ENCODE data around the gene TBC1D10A.

The TBC1D10A gene

DNA sequence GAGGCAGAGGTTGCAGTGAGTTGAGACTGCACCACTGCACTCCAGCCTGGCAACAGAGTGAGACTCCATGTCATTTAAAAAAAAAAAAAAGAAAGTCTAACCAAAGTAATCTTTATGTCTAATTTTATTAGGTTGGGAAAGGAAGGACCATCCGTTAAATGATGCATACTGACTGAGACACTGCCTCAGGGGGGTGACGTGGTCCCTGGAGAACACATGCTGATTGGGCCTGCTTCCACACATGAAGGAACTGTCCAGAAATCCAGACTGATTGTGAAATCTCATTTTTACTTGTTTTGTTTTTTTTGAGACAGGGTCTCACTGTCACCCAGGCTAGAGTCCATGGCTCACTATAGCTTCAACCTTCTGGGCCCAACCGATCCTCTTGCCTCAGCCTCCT lies 24.5 kb upstream of the TBC1D10A start:
- Histone ChIP-seq H3K27me3 (ENCODE audit: insufficient read depth, low read depth) (no peaks in the 10 kb centered on the region), H4K20me1 (ENCODE audit: insufficient read depth) (no peaks in the 10 kb centered on the region), H3K79me2 (ENCODE audit: insufficient read depth, low read depth) (peaks cover 56% of the 10 kb centered on the region), H3K4me2 (no peak overlapping the region), H3K9ac (no peak overlapping the region), H3K36me3 (ENCODE audit: insufficient read depth) (no peaks in the 10 kb centered on the region), H3K4me1 (ENCODE audit: low read depth, poor library complexity, severe bottlenecking) (peaks cover 24% of the 10 kb centered on the region), H3K27ac (no peak overlapping the region), H3K4me3 (IDR thresholded peaks at IDR 0.05; ENCODE audit: insufficient read depth, low read depth, low read length) (no peak overlapping the region), H2AFZ (ENCODE audit: low read depth) (no peak overlapping the region)
- TF ChIP-seq, protein P1, sequence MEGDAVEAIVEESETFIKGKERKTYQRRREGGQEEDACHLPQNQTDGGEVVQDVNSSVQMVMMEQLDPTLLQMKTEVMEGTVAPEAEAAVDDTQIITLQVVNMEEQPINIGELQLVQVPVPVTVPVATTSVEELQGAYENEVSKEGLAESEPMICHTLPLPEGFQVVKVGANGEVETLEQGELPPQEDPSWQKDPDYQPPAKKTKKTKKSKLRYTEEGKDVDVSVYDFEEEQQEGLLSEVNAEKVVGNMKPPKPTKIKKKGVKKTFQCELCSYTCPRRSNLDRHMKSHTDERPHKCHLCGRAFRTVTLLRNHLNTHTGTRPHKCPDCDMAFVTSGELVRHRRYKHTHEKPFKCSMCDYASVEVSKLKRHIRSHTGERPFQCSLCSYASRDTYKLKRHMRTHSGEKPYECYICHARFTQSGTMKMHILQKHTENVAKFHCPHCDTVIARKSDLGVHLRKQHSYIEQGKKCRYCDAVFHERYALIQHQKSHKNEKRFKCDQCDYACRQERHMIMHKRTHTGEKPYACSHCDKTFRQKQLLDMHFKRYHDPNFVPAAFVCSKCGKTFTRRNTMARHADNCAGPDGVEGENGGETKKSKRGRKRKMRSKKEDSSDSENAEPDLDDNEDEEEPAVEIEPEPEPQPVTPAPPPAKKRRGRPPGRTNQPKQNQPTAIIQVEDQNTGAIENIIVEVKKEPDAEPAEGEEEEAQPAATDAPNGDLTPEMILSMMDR (conservative IDR thresholded peaks at IDR 0.05; ENCODE audit: low read depth, low read length) = no peak

DNA sequence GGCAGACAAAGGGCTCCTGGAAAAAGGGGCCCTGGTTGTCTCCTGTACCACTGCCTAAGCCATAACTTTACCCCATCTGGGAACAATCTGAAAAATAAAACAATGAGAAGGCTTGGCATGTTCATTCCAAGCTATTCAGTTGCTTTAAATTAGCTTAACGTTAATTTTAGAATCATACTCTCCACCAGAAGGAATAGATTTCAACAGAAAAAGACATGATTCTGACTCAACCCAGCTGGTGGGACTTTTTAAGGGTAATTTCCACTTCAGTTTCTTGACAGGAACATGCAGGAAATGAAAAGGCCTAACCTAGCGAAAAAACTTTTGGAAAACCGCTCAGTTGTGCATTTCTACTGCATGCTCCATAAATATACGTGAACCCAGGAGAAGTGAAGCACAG lies 22.1 kb upstream of the TBC1D10A start:
- H3K4me2 ChIP-seq = no peak overlapping the region
- H3K9ac ChIP-seq = no peak overlapping the region
- peaks cover 8% of the 10 kb centered on the region; the same call in 1 of the 2 replicates for H3K36me3 ChIP-seq (ENCODE audit: insufficient read depth)
- H4K20me1 ChIP-seq (ENCODE audit: insufficient read depth) = no peaks in the 10 kb centered on the region
- TF ChIP-seq, protein P1 (conservative IDR thresholded peaks at IDR 0.05; ENCODE audit: low read depth, low read length) = no peak
- no peak overlapping the region for H3K4me3 ChIP-seq (IDR thresholded peaks at IDR 0.05; ENCODE audit: insufficient read depth, low read depth, low read length)
- peaks cover 8% of the 10 kb centered on the region for H3K4me1 ChIP-seq (ENCODE audit: low read depth, poor library complexity, severe bottlenecking)
- no peaks in the 10 kb centered on the region for H3K27me3 ChIP-seq (ENCODE audit: insufficient read depth, low read depth)
- no peak overlapping the region for H2AFZ ChIP-seq (ENCODE audit: low read depth)
- no peak overlapping the region for H3K27ac ChIP-seq
- H3K79me2 ChIP-seq (ENCODE audit: insufficient read depth, low read depth) = peaks cover 32% of the 10 kb centered on the region

DNA sequence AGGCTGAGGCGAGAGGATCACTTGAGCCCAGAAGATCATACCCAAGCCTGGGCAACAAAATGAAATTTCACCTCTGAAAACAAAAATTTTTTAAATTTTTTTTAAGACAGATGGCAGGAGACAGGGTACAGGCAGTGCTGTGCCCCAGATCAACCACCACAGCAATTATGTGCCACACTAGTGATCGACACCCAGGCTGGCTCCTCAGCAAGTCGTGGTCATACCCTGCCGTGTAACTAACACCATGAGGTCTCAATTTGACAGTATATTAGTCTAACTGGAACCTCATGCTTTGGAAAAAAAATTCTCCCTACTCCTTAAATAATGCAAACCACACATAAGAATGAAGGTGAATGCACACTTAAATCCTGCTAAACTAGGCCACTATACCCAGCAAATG lies 21.7 kb upstream of the TBC1D10A start:
- no peak overlapping the region for H3K4me3 ChIP-seq (IDR thresholded peaks at IDR 0.05; ENCODE audit: insufficient read depth, low read depth, low read length)
- H3K27me3 ChIP-seq (ENCODE audit: insufficient read depth, low read depth) = no peaks in the 10 kb centered on the region
- H3K4me1 ChIP-seq (ENCODE audit: low read depth, poor library complexity, severe bottlenecking) = peaks cover 8% of the 10 kb centered on the region
- H3K4me2 ChIP-seq = no peak overlapping the region
- H3K36me3 ChIP-seq (ENCODE audit: insufficient read depth) = peaks cover 8% of the 10 kb centered on the region; the same call in 1 of the 2 replicates
- H4K20me1 ChIP-seq (ENCODE audit: insufficient read depth) = no peaks in the 10 kb centered on the region
- no peak overlapping the region for H3K27ac ChIP-seq
- H3K79me2 ChIP-seq (ENCODE audit: insufficient read depth, low read depth) = peaks cover 27% of the 10 kb centered on the region
- H3K9ac ChIP-seq = no peak overlapping the region
- TF ChIP-seq, protein P1 (conservative IDR thresholded peaks at IDR 0.05; ENCODE audit: low read depth, low read length) = no peak
- H2AFZ ChIP-seq (ENCODE audit: low read depth) = no peak overlapping the region

DNA sequence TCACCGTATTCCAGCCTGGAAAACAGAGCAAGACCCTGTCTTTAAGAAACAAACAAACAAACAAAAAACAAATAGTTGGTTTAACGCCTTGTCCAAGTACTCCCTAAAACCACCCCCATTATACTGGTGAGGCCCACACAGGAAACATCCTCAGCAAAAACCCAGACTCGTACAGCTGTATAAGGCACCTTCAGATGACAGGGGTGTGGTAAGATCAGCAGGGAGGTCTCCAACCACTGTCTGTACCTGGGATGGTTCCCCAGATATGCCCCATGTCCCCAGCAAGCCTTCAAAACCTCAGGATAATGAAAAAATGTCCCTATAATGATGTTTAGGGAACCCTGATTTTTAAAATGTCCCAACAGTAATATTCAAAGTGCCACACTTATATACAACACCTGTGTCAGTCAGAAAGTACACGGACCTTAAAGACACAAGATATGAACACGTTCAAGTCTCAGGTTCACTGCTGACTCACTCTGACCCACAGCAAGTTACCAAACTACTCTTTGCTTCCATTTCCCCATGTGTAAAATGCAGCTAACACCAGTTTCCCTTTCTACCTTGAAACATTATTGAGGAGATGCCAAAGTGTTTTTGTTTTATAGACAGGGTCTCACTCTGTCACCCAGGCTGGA lies 20.6 kb upstream of the TBC1D10A start:
- Histone ChIP-seq H3K27ac (no peak overlapping the region), H2AFZ (ENCODE audit: low read depth) (no peak overlapping the region), H3K79me2 (ENCODE audit: insufficient read depth, low read depth) (peaks cover 24% of the 10 kb centered on the region), H3K9ac (no peak overlapping the region), H3K4me2 (no peak overlapping the region), H3K4me1 (ENCODE audit: low read depth, poor library complexity, severe bottlenecking) (peaks cover 5% of the 10 kb centered on the region), H4K20me1 (ENCODE audit: insufficient read depth) (no peaks in the 10 kb centered on the region), H3K27me3 (ENCODE audit: insufficient read depth, low read depth) (no peaks in the 10 kb centered on the region), H3K36me3 (ENCODE audit: insufficient read depth) (peaks cover 8% of the 10 kb centered on the region; the same call in 1 of the 2 replicates), H3K4me3 (IDR thresholded peaks at IDR 0.05; ENCODE audit: insufficient read depth, low read depth, low read length) (no peak overlapping the region)
- TF ChIP-seq, protein P1 (conservative IDR thresholded peaks at IDR 0.05; ENCODE audit: low read depth, low read length) = no peak

Measured in KMS-11 (cell line).